ENCODE measurements around the gene LKAAEAR1. TPM values are rescaled to one million over a fixed set of nuclear protein-coding genes. Genes with fewer than 3 reads are reported as not detected.

The LKAAEAR1 gene
- total RNA-seq, 5 donors from 2014 or later (not counting 1 experiment from before 2014, with no cell fraction given) = 0.30 to 0.86 (median 0.35) TPM; not detected in 2

DNA sequence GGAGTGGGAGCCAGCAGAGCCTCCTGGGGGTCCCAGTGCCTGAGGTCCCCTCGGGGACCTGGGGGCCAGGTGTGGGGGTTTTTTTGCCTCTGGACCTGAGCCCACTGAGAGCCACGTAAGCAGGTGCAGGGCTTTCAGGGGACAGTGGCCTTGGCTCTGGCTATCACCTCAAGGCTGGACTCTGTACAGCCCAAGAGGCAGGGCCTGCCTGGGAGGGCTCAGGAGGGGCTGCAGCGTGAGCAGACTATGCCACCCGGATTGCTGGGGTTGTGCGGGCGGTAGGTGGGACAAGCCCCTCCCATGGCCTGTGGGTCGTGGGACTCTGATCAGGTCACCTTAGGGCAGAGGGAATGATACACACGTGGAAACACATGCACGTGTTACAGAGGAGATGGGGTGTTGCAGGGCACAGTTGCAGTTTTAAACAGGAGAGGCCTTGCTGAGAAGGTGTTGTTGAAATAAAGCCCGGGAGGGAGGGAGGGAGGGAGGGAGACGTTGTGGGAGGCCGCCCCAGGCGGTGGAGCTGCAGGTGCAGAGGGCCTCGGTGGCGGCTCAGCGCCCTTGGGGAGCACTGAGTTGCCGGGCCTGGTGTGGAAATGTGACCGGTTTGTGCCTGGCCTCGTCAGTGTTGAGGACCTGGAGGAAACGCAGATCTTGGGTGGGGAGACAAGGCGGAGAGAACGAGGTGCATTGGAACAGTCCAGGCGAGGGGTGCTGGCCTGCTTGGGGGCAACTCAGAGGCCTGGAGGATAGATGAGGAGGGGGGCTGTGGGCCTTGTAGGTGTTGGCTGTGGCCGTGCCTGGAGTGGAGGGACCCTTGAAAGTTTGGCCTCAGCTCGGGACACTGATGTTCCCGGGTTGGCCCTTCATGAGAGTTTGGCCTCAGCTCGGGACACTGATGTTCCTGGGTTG, 18.9 kb downstream of the LKAAEAR1 start:
- no peak overlapping the region for H3K4me3 ChIP-seq (ENCODE audit: control insufficient read depth in 1 of 2, extremely low read depth in 1 of 2, low read length in 1 of 2)
- no peaks in the 10 kb centered on the region for H3K36me3 ChIP-seq (ENCODE audit: control insufficient read depth in 2 of 2, extremely low read depth in 1 of 2, insufficient read depth in 1 of 2, low read length in 1 of 2)
- DNase-seq (peak in 3 of 35 experiments; percentile 25 to 44 (median 34)), ATAC-seq (replicated peaks in 1 of 4) (peak in 1 of 4 experiments; percentile 7)
- Mint-ChIP-seq H3K36me3 (no peaks in the 10 kb centered on the region), H3K9me3 (no peaks in the 10 kb centered on the region), H3K4me3 (peak overlapping the region; percentile 42 to 82 (median 53)), H3K27me3 (no peaks in the 10 kb centered on the region), H3K27ac (peak overlapping the region; percentile 80 to 86), H3K4me1 (peaks cover 39 to 53% (median 39%) of the 10 kb centered on the region in 3 donors)
- ChIA-PET CTCF (no interaction called here), POLR2A (interaction anchor here in 1 of 2 donors (0.6 kb wide), 2 partner anchors 282 to 357 kb away, joined by 3 to 6 read pairs; partner anchors contain the start of genes ARFRP1 and ZGPAT)
- H3K27ac ChIP-seq (ENCODE audit: low read length) = peak overlapping the region; percentile 44
- WGBS (ENCODE audit: insufficient coverage) = 66% methylated on average over 26 of the region's 27 CpGs
- H3K27me3 ChIP-seq (replicated peaks in 1 of 2; ENCODE audit: control insufficient read depth in 2 of 2, extremely low read depth in 1 of 2, insufficient read depth in 2 of 2, low read length in 1 of 2) = no peaks in the 10 kb centered on the region
- peaks cover 11 to 77% of the 10 kb centered on the region in 2 experiments for H3K4me1 ChIP-seq (ENCODE audit: control insufficient read depth in 1 of 2, extremely low read depth in 1 of 2, insufficient read depth in 2 of 2, low read length in 2 of 2)
- H3K9me3 ChIP-seq = no peaks in the 10 kb centered on the region

DNA sequence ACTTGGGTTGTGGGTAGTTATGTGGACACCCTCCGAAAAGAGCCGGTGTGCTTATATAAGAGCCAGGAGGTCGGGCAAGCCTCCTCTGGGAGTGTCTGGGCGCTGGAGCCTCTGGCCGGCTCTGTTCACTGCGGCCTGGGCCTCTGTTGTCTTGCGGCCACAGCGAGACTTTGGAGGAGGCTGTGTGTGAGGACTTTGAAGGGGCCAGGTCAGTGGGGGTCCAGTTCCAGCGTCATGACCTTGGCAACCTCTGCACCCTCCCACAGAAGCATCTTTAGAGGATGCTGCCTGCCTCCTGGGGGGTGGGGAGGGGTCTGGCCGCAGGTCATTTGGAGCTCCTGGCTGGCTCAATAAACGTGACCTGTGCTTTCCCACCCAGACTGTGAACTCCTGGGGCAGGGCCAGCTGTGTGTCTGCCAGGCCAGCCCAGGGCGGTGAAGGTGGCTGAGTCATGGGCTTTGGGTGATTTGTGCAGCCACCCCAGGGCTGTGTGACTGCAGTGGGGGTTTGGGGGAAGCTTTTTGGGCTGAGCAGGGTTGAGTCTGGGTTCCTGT, 20.0 kb downstream of the LKAAEAR1 start:
- Histone ChIP-seq H3K4me1 (ENCODE audit: control insufficient read depth in 1 of 2, extremely low read depth in 1 of 2, insufficient read depth in 2 of 2, low read length in 2 of 2) (peaks cover 11 to 66% of the 10 kb centered on the region in 2 experiments), H3K27ac (ENCODE audit: low read length) (no peak overlapping the region), H3K27me3 (replicated peaks in 1 of 2; ENCODE audit: control insufficient read depth in 2 of 2, extremely low read depth in 1 of 2, insufficient read depth in 2 of 2, low read length in 1 of 2) (no peaks in the 10 kb centered on the region), H3K36me3 (ENCODE audit: control insufficient read depth in 2 of 2, extremely low read depth in 1 of 2, insufficient read depth in 1 of 2, low read length in 1 of 2) (no peaks in the 10 kb centered on the region), H3K4me3 (ENCODE audit: control insufficient read depth in 1 of 2, extremely low read depth in 1 of 2, low read length in 1 of 2) (peak overlapping the region in 1 of 2 donors; percentile 52), H3K9me3 (no peaks in the 10 kb centered on the region)
- ChIA-PET CTCF (no interaction called here), POLR2A (interaction anchor here in 1 of 2 donors (0.5 kb wide), 1 partner anchor 33 kb away, joined by 4 read pairs; no protein-coding TSS in a partner anchor)
- peak overlapping the region; percentile 72 to 80 for H3K27ac Mint-ChIP-seq
- H3K4me1 Mint-ChIP-seq = peaks cover 38 to 50% (median 39%) of the 10 kb centered on the region in 3 donors
- 85% methylated on average over 10 of the region's 12 CpGs for WGBS (ENCODE audit: insufficient coverage)
- H3K9me3 Mint-ChIP-seq = no peaks in the 10 kb centered on the region
- no peaks in the 10 kb centered on the region for H3K27me3 Mint-ChIP-seq
- ATAC-seq (replicated peaks in 1 of 4) (no peak), DNase-seq (no peak)
- peak overlapping the region; percentile 82 to 88 (median 84) for H3K4me3 Mint-ChIP-seq
- H3K36me3 Mint-ChIP-seq = no peaks in the 10 kb centered on the region

DNA sequence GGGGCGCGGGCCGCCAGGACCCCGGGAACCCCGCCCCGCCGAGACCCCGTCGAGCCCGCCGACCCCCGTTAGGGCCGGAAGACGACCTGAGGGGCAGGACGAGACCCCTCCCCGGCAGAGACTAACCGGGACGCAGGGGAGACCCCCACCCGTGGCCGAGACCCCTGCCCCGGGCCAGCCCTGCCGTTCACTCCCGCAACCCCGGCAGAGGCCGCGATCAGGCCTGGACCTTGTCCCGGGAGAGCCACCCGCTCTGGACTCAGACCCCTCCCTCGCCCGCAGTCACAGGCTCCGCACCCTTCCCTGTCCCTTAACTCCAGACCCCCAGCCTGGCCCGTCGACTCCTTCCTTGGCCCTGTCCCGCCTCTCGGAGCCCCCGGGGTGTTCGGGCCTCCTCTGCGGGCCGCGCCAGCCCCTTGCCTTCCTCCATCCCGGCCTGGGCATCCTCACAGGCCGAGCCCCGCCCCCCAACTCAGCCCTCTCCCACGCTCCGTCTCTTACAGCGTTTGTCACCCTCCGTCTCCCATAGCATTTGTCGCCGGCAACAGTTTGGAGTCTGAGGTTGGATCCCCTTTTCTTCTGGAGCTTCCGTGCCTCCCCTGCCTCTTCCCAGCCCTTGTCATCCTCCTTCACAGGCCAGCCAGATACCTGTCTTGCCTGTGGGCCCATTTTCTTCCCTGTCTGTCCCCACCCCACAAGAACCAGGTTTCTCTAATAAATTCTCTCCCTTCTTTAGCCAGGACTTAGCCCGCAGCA, 20.6 kb downstream of the LKAAEAR1 start:
- Histone ChIP-seq H3K9me3 (no peaks in the 10 kb centered on the region), H3K36me3 (ENCODE audit: control insufficient read depth in 2 of 2, extremely low read depth in 1 of 2, insufficient read depth in 1 of 2, low read length in 1 of 2) (no peaks in the 10 kb centered on the region), H3K4me3 (ENCODE audit: control insufficient read depth in 1 of 2, extremely low read depth in 1 of 2, low read length in 1 of 2) (peak overlapping the region; percentile 52 to 54), H3K4me1 (ENCODE audit: control insufficient read depth in 1 of 2, extremely low read depth in 1 of 2, insufficient read depth in 2 of 2, low read length in 2 of 2) (peaks cover 11 to 60% of the 10 kb centered on the region in 2 experiments), H3K27me3 (replicated peaks in 1 of 2; ENCODE audit: control insufficient read depth in 2 of 2, extremely low read depth in 1 of 2, insufficient read depth in 2 of 2, low read length in 1 of 2) (no peaks in the 10 kb centered on the region), H3K27ac (ENCODE audit: low read length) (no peak overlapping the region)
- Mint-ChIP-seq H3K27me3 (no peaks in the 10 kb centered on the region), H3K36me3 (no peaks in the 10 kb centered on the region), H3K4me3 (peak overlapping the region; percentile 82 to 88 (median 84)), H3K9me3 (no peaks in the 10 kb centered on the region), H3K27ac (peak overlapping the region; percentile 72 to 77), H3K4me1 (peaks cover 38 to 45% (median 39%) of the 10 kb centered on the region in 3 donors)
- POLR2A ChIA-PET = interaction anchor here in 1 of 2 donors (0.5 kb wide), 1 partner anchor 32 kb away, joined by 4 read pairs; no protein-coding TSS in a partner anchor
- DNase-seq = peak in 1 of 35 experiments; percentile 21
- CTCF ChIA-PET = interaction anchor here in 1 of 2 donors (0.6 kb wide), 1 partner anchor 158 kb away, joined by 3 read pairs; no protein-coding TSS in a partner anchor
- no peak for ATAC-seq (replicated peaks in 1 of 4)
- 9% methylated on average over 46 of the region's 51 CpGs for WGBS (ENCODE audit: insufficient coverage)

DNA sequence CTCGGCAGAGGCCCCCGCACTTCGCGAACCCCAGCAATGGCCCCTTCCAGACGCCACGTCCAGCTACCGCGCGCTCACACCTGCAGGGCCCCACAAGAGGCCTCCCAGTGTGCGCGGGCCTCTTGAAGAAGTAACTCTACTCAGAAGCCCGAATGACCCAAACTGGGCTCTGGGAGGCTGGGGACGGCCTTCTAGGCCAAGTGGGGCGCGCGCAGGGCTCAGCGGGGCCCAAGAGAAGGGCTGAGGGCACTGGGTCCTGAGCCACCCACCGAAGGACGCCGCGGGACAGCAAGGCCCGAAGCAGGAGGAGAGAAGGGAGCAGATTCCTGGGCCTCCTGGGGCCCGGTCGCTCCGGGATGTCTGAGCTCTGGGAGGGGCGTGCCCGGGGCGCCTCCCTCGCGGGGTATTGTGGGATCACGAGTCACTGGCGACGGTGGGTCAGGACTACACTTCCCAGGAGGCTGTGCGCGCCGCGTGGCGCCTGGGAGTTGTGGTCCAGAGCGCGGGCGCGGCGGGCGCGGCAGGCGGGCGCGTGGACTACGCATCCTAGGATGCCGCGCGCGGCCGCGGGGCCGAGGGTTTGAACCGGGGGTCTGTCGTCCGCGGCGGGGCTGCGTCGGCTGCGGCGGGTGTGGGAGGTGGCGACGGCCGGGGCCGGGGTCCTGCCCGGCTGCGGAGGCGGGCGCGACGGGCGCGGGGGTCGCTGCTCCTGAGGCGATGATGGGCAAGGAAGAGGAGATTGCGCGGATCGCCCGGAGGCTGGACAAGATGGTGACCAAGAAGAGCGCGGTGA, 21.4 kb downstream of the LKAAEAR1 start, which contains the start of gene TCEA2:
Gene TCEA2 (plus strand): TSS at position 603 of the 793 bp plus-strand sequence. CDS start 115 bp downstream, at position 718.
- H3K4me3 Mint-ChIP-seq = peak within 1 kb of the TSS; percentile 82 to 88 (median 84)
- peaks cover 11 to 59% of the 10 kb centered on the region in 2 experiments for H3K4me1 ChIP-seq (ENCODE audit: control insufficient read depth in 1 of 2, extremely low read depth in 1 of 2, insufficient read depth in 2 of 2, low read length in 2 of 2)
- H3K27ac ChIP-seq (ENCODE audit: low read length) = peak within 1 kb of the TSS; percentile 44
- peak; percentile 92 to 96 (median 94) for ATAC-seq (replicated peaks in 1 of 4)
- POLR2A ChIA-PET = no interaction called here
- no peaks in the 10 kb centered on the region for H3K36me3 ChIP-seq (ENCODE audit: control insufficient read depth in 2 of 2, extremely low read depth in 1 of 2, insufficient read depth in 1 of 2, low read length in 1 of 2)
- peak within 1 kb of the TSS; percentile 72 to 77 for H3K27ac Mint-ChIP-seq
- no peaks in the 10 kb centered on the region for H3K9me3 Mint-ChIP-seq
- H3K36me3 Mint-ChIP-seq = no peaks in the 10 kb centered on the region
- peaks cover 0 to 3% of the 10 kb centered on the region in 2 experiments for H3K27me3 ChIP-seq (replicated peaks in 1 of 2; ENCODE audit: control insufficient read depth in 2 of 2, extremely low read depth in 1 of 2, insufficient read depth in 2 of 2, low read length in 1 of 2)
- H3K4me1 Mint-ChIP-seq = peaks cover 43 to 47% (median 46%) of the 10 kb centered on the region in 3 donors
- DNase-seq = peak; percentile 82 to 96 (median 90)
- peak within 1 kb of the TSS; percentile 52 to 54 for H3K4me3 ChIP-seq (ENCODE audit: control insufficient read depth in 1 of 2, extremely low read depth in 1 of 2, low read length in 1 of 2)
- H3K27me3 Mint-ChIP-seq = no peaks in the 10 kb centered on the region
- H3K9me3 ChIP-seq = no peaks in the 10 kb centered on the region
- 12% methylated on average over 85 of the region's 85 CpGs for WGBS (ENCODE audit: insufficient coverage)
- CTCF ChIA-PET = interaction anchor here in 1 of 2 donors (0.6 to 0.9 kb wide), 2 partner anchors 82 to 157 kb away, joined by 3 to 5 read pairs; partner anchors contain the start of gene PRPF6

DNA sequence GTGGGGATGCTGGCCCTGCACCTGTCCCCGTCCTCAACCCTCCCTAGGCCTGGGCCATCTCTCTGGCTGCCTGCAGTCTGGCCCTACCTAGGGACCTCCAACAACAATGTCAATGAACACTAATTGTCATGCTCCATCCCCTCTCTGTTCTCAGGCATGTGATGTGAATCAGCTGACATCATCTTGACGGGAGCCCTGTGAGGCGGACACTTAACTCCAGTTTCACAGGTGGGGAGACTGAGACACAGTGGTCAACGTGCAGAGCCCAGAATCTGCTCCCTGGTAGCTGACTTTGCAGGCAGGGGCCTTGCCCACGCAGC, 22.0 kb downstream of the LKAAEAR1 start:
- DNase-seq = no peak
- WGBS (ENCODE audit: insufficient coverage) = 78% methylated on average over 5 of the region's 5 CpGs
- Histone ChIP-seq H3K36me3 (ENCODE audit: control insufficient read depth in 2 of 2, extremely low read depth in 1 of 2, insufficient read depth in 1 of 2, low read length in 1 of 2) (no peaks in the 10 kb centered on the region), H3K9me3 (no peaks in the 10 kb centered on the region), H3K27ac (ENCODE audit: low read length) (peak overlapping the region; percentile 44), H3K27me3 (replicated peaks in 1 of 2; ENCODE audit: control insufficient read depth in 2 of 2, extremely low read depth in 1 of 2, insufficient read depth in 2 of 2, low read length in 1 of 2) (peaks cover 0 to 8% of the 10 kb centered on the region in 2 experiments), H3K4me3 (ENCODE audit: control insufficient read depth in 1 of 2, extremely low read depth in 1 of 2, low read length in 1 of 2) (no peak overlapping the region), H3K4me1 (ENCODE audit: control insufficient read depth in 1 of 2, extremely low read depth in 1 of 2, insufficient read depth in 2 of 2, low read length in 2 of 2) (peaks cover 11 to 59% of the 10 kb centered on the region in 2 experiments)
- Mint-ChIP-seq H3K9me3 (no peaks in the 10 kb centered on the region), H3K36me3 (no peaks in the 10 kb centered on the region), H3K27me3 (no peaks in the 10 kb centered on the region), H3K27ac (no peak overlapping the region), H3K4me1 (peaks cover 45 to 47% (median 46%) of the 10 kb centered on the region in 3 donors), H3K4me3 (peak overlapping the region in 2 of 3 donors; percentile 24 to 82)
- no peak for ATAC-seq (replicated peaks in 1 of 4)
- POLR2A ChIA-PET = no interaction called here
- CTCF ChIA-PET = interaction anchor here in 1 of 2 donors (0.9 kb wide), 1 partner anchor 81 kb away, joined by 5 read pairs; the partner anchor contains the start of gene PRPF6
